RWPE2 (cell line): Measurements from ENCODE around the gene FBXW8.

Source experiments
- ATAC-seq: fragments of 200-7000 bp; cut with Tn5 transposase; 3 replicates; pipeline ENCODE4 v1.9.1; 2021; ENCODE audit warnings: low read depth
- DNase-seq: peaks from one replicate; pipeline ENCODE4 v3.0.0-alpha.2; 2020; ENCODE audit warnings: low spot score
- H3K27ac ChIP-seq: fragments of 450-650 bp; 2 replicates; pipeline ENCODE4 v1.5.1; 2017; ENCODE audit warnings: mild to moderate bottlenecking; ENCODE audit not compliant: poor library complexity, severe bottlenecking
- H3K27me3 ChIP-seq: fragments of 250-450 bp; sonication (Bioruptor Pico); 2 replicates; pipeline ENCODE4 v1.5.1; 2021; ENCODE audit warnings: mild to moderate bottlenecking, moderate library complexity; ENCODE audit not compliant: insufficient read depth, poor library complexity, severe bottlenecking
- H3K36me3 ChIP-seq: fragments of 250-450 bp; sonication (Bioruptor Pico); 2 replicates; pipeline ENCODE4 v1.5.1; 2020; ENCODE audit warnings: low read depth, mild to moderate bottlenecking, moderate library complexity
- H3K4me1 ChIP-seq: fragments of 250-450 bp; sonication (Bioruptor Pico); 2 replicates; pipeline ENCODE4 v1.5.1; 2021; ENCODE audit warnings: mild to moderate bottlenecking, moderate library complexity; ENCODE audit not compliant: insufficient read depth, poor library complexity, severe bottlenecking
- H3K4me3 ChIP-seq: fragments of 250-450 bp; sonication (Bioruptor Pico); 2 replicates; pipeline ENCODE4 v1.5.1; 2021; ENCODE audit warnings: mild to moderate bottlenecking, moderate library complexity; ENCODE audit not compliant: severe bottlenecking
- H3K9me3 ChIP-seq: fragments of 250-450 bp; sonication (Bioruptor Pico); 2 replicates; pipeline ENCODE4 v1.5.1; 2021; ENCODE audit warnings: mild to moderate bottlenecking, moderate library complexity; ENCODE audit not compliant: severe bottlenecking
- TF ChIP-seq, protein P1 (sequence below): fragments of 450-650 bp; IDR thresholded peaks from one replicate; pipeline ENCODE4 v1.5.1; 2017; ENCODE audit warnings: mild to moderate bottlenecking, moderate library complexity; ENCODE audit not compliant: poor library complexity, severe bottlenecking

The FBXW8 gene

DNA sequence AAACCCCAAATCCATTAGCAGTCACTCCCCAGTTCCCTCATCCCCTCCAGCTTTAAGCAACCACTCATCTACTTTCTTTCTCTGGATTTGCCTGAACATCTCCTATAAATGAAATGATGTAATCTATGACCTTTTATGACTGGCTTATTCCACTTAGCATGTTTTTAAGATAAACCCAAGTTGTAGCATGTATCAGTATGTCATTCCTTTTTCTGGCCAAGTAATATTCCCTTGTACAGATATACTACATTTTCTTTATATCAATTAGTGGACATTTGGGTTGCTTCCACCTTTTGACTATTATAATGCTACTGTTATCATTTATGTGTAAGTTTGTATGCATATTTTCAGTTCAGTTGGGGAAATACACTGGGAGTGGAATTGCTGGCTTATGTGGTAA is 105.1 kb downstream of the FBXW8 start:
- DNase-seq = no peak
- TF ChIP-seq, protein P1, sequence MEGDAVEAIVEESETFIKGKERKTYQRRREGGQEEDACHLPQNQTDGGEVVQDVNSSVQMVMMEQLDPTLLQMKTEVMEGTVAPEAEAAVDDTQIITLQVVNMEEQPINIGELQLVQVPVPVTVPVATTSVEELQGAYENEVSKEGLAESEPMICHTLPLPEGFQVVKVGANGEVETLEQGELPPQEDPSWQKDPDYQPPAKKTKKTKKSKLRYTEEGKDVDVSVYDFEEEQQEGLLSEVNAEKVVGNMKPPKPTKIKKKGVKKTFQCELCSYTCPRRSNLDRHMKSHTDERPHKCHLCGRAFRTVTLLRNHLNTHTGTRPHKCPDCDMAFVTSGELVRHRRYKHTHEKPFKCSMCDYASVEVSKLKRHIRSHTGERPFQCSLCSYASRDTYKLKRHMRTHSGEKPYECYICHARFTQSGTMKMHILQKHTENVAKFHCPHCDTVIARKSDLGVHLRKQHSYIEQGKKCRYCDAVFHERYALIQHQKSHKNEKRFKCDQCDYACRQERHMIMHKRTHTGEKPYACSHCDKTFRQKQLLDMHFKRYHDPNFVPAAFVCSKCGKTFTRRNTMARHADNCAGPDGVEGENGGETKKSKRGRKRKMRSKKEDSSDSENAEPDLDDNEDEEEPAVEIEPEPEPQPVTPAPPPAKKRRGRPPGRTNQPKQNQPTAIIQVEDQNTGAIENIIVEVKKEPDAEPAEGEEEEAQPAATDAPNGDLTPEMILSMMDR = no peak

DNA sequence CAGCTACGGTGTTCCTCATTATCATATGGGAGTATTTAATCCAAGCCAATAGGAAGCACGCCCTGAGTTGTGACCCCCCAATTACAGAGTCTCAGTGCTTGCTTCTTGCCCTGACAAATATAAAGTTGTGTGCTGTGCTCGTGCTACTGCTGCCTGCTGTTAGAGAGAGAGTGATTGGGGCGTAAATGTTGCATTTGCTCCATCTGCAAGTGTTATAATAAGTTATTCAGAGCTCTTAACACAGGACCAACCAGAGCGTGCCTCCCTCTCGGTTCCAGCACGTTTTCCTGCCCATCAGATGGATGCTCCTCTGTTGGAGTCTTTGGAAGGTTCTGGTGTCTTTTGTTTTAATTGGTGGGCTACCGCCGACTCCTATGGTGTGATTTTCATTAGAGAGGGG is 107.1 kb downstream of the FBXW8 start:
- Histone ChIP-seq H3K36me3 (peaks cover 17% of the 10 kb centered on the region), H3K9me3 (no peaks in the 10 kb centered on the region), H3K27ac (no peak overlapping the region), H3K4me3 (no peak overlapping the region), H3K27me3 (no peaks in the 10 kb centered on the region), H3K4me1 (no peaks in the 10 kb centered on the region)
- no peak for ATAC-seq
- DNase-seq = no peak
- TF ChIP-seq, protein P1 = no peak

More for the DNA sequence above, 105.1 kb downstream of the FBXW8 start:
- Histone ChIP-seq H3K4me1 (no peaks in the 10 kb centered on the region), H3K27me3 (no peaks in the 10 kb centered on the region), H3K27ac (no peak overlapping the region), H3K9me3 (no peaks in the 10 kb centered on the region), H3K4me3 (no peak overlapping the region), H3K36me3 (peaks cover 17% of the 10 kb centered on the region)
- no peak for ATAC-seq

DNA sequence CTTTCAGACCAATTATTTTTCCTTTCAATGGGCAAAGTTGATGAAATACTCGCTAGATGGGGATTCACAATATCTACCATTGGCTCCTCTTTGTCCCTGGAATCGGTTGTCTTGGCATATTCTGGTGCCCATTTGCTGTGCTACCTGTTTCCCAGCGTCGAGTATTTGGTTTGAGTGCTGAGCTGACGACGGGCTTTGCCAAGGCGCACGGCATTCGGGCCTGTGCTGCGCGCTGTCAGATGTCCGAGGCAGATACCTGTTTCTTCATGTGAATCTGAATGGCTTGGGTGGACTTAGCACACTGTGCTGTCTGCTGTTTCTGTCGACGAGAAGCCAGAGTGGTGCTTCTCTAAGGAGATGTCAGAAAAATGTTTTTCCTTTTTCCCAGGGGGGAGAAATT is 107.5 kb downstream of the FBXW8 start:
- H3K4me1 ChIP-seq = no peaks in the 10 kb centered on the region
- no peak overlapping the region for H3K27ac ChIP-seq
- TF ChIP-seq, protein P1 = no peak
- no peaks in the 10 kb centered on the region for H3K27me3 ChIP-seq
- H3K9me3 ChIP-seq = no peaks in the 10 kb centered on the region
- ATAC-seq (no peak), DNase-seq (no peak)
- no peak overlapping the region for H3K4me3 ChIP-seq
- H3K36me3 ChIP-seq = peaks cover 17% of the 10 kb centered on the region

DNA sequence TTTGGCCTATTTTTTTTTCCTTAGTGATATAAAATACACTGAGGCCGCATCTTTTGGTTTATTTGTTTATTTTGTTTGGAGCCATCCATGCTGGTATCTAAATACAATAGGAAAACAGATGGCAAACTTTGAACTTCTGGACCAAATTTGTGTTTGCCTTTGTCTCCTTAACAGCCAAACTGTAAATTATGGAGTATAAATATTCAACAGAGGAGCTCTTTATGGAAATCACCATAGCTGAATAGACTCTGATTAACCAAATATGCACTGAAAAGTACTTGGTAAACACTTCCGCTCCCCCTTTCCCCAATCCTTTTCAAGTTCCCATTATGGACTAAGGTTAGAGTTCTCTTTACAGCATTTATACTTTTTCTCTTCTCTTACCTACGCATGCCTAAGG is 107.9 kb downstream of the FBXW8 start:
- Histone ChIP-seq H3K4me3 (no peak overlapping the region), H3K4me1 (no peaks in the 10 kb centered on the region), H3K36me3 (peaks cover 16% of the 10 kb centered on the region), H3K27ac (no peak overlapping the region), H3K9me3 (no peaks in the 10 kb centered on the region), H3K27me3 (no peaks in the 10 kb centered on the region)
- DNase-seq = no peak
- no peak for ATAC-seq
- TF ChIP-seq, protein P1 = no peak

DNA sequence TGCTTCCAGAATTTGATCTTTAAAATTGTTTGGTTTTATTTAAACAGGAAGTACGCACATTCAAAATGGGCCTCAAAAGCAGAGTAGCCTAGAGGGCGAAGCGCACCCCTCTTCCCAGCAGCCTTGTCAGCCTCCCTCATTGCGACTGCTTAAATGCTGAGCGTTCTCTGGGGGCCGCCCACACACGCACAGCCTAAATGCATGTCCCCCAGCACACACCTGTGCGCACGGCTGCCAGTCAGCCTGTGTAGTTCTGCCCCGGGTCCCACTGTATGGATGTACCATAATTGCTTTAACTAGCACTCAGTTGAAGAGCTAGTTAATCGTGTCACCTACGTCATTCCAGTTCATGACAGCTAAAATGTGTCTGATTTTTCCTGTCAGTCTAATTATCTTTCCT is 109.1 kb downstream of the FBXW8 start:
- TF ChIP-seq, protein P1 = no peak
- DNase-seq (no peak), ATAC-seq (no peak)
- Histone ChIP-seq H3K27me3 (no peaks in the 10 kb centered on the region), H3K27ac (no peak overlapping the region), H3K9me3 (no peaks in the 10 kb centered on the region), H3K4me3 (no peak overlapping the region), H3K36me3 (peaks cover 12% of the 10 kb centered on the region), H3K4me1 (no peaks in the 10 kb centered on the region)
